Cardiac ventricle fibroblast (primary cell): ENCODE results near the gene IVD. TPM values are rescaled to one million over a fixed set of nuclear protein-coding genes. Genes with fewer than 3 reads are reported as not detected.

Experiments
- total RNA-seq: library from RNA; depleted of rRNA; stranded (reverse); fragments of >200 nt; gene quantifications from 2 replicates; pipeline ENCODE4 v1.2.3, GENCODE V29; 2015

The IVD gene
- 39.0 and 41.2 TPM in 2 replicates for total RNA-seq

DNA sequence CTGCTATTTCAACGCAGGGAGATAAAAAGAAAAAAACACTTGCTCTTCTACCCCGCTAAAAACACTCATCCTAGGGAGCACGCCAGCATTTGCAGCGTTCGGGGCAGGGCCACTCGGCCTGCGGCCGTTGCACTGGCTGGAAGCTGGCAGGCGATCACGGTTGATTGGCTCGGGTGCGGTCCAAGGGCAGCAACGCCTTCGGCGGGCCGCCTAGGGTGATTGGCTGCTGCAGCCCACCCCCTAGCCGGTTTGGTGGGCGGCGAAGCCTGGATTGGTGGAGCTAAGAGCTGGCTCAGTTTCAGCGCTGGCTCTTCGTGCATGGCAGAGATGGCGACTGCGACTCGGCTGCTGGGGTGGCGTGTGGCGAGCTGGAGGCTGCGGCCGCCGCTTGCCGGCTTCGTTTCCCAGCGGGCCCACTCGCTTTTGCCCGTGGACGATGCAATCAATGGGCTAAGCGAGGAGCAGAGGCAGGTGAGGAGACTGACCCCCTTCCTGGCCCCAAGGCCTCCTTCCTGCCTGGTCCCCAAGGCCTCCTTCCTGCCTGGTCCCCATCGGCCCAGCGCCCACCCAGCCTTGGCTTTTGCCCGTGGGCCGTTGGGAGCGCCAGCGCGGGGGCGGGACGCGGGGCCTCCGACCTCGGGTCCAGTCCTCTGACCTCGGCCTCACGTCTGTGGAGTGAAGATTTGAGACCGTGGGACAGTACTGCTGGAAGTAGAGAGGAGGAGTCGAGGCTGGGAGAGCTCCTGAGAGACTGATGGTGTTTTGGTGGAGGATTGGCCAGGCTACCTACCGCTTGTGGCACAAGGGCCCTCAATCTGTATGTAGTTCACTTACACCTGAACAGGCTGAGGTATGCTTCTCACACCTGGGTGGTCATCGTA, at the start of gene IVD:
TSS of gene IVD (plus strand) at position 295 of the 881 bp plus-strand sequence. CDS start at position 328, 33 bp downstream.

DNA sequence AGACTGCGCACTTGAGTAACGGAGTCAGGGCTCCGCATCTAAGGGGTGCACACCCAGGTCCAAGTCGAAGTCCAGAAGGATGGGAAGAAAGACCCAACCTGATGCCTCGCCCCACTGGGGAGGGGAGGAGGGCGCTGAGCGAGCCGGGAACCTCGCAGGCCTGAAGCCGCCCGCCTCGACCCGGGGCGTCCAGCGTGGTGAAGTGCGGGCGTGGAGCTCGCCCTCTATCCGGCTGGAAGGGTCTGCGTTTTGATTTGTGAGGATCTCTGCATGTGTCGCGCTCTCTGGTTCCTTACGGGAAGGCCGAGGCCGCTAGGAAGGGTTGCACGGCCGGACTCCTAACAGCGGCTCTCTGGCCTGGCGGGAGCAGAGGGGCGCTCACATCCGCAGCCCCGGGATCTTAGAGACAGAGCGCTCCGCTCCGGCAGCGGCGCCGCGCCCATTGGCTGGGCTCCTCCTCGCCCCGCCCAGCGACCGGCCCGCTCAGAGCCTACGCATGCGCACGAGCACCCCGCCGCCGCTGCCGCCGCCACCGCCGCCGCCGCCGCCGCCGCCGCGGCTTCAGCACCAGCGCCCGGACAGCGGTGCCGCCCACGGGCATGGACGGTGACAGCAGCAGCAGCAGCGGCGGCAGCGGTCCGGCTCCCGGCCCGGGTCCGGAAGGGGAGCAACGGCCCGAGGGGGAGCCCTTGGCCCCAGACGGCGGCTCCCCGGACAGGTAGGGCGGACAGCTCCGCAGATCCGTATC, 47.7 kb upstream of the IVD start, which contains the start of gene DISP2:
TSS of gene DISP2 (plus strand) at position 497 of the 748 bp plus-strand sequence. CDS start at position 600, 103 bp downstream.

DNA sequence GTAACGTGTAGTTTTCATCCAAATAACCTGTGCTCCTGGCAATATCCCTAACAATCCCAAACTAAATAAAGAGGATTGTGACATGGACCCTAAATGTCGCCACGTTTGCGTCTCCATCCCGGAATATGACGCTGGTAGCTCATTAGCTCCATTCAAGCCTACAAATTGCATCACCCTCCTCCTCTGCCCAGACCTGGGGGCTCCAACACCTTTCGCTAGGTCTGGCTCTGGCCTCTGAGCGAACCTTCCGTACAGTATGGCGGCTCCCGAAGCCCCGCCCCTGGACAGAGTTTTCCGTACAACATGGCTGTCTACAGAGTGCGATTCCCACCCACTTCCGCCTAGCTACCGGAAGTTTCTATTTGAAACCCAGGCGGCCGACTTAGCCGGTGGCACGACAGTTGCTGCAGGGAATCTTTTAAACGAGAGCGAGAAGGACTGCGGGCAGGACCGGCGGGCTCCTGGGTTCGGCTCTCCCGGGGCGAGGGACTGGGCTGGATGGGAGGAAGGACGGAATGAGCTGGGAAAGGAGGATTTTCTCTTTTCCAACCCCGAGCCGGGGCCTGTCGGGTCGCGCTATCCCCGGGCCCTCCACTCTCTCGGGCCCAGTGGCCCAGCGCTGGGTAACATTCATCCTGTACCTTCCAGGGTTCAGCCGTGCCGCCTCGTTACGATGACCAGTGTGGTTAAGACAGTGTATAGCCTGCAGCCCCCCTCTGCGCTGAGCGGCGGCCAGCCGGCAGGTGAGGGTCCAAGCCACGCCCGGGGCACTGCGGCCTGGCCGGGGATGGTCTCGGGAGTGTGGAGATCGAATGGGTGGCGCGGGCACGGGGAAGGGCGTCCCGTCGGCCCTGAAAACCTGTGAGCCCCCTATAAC, 22.8 kb upstream of the IVD start, which contains the start of gene KNSTRN:
TSS of gene KNSTRN (plus strand) at position 142 of the 877 bp plus-strand sequence. CDS start at position 257, 115 bp downstream.

DNA sequence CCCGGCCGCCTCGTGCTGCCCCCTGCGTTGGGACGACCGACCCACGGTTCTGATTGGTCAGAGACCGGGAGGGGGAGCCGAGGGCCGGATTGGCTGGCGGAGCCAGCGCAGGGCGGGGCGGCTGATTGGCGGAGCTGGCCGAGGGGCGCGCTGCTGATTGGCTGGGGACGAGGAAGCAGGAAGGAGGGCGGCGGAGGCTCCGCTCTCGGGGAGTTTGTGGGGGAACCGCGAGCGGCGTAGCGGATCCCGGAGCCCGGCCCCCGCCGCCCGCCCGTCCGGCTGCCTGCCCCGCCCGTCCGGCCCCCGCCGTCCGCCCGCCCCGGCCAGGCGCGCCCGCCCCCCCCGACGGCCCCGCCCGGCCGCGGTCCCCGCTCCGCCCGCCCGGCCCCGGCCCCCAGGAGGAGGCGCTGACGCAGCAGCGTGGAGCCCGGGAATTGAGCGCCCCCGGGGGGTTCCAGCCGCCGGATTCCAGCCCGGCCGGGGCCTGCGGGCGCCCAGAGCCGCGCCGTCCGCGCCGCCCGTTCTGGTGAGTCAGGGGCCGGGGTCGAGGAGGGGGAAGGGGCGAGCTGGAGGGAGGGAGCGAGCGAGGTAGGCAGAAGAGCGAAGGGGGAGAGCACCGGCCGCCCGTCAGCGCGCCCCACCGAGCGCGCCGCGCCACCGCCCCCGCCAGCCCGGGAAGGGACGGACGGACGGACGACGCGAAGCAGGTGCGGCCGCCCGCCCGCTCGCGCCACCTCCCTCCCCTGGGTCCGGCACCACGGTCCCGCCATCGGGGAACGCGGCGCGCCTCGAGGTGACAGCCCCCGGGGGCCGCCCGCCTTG, 35.4 kb downstream of the IVD start, which contains the start of gene BAHD1:
TSS of gene BAHD1 (plus strand) at position 211 of the 822 bp plus-strand sequence. CDS start 17,512 bp downstream, outside the sequence.

DNA sequence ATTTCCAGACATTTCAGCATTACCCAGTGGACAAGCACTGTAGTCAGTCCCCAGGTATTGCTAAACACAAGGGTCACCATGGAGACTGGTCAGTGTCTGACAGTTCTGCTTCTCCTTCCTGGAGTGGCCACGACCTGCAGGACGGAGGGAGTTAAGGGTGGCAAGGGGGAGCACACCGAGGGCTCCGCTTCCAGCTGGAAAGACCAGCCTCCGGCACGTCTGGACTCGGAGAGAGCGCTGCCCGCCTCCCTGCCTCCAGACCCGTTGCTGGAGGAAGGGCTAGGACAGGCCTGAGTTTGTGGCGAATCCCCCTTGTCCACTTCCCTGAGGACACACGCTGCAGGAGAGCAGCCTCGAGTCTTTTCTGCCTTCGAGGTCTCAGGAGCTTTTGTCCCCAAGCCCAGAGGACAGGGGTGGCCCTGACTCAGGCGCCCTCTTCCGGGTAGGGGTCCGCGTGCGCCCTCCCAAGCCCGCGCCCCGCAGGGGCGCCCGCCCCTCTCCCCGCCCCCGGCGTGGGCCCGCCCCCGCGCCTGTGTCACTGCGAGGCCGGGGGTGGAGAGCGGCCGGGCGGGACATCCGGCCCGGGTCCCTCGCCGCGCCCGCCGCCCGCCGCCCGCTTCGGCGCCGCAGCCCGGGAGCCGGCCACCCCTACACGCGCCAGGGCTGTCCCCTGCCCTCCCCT, 65.0 kb downstream of the IVD start, which contains the start of gene CHST14:
TSS of gene CHST14 (plus strand) at position 562 of the 682 bp plus-strand sequence. CDS start 230 bp downstream, outside the sequence.

Other genes starting within 250 kb of the IVD start
- gene BUB1B, start 244.7 kb upstream of the IVD start, total RNA-seq, result 0.81 and 1.6 TPM in 2 replicates
- gene PAK6, start 166.7 kb upstream of the IVD start, total RNA-seq, result not detected in 2 replicates
- gene ANKRD63, start 122.7 kb upstream of the IVD start, total RNA-seq, result not detected in 2 replicates
- 0.10 and 0.25 TPM in 2 replicates for gene PLCB2, start 97.9 kb upstream of the IVD start, total RNA-seq
- gene INAFM2, start 82.1 kb upstream of the IVD start, total RNA-seq, result 11.4 and 12.9 TPM in 2 replicates
- 0.44 and 1.3 TPM in 2 replicates for gene CCDC9B, start 64.9 kb upstream of the IVD start, total RNA-seq
- gene PHGR1, start 54.8 kb upstream of the IVD start, total RNA-seq, result not detected in 2 replicates
- gene DISP2, start 47.6 kb upstream of the IVD start, total RNA-seq, result 0.10 and 0.19 TPM in 2 replicates
- gene KNSTRN, start 23.1 kb upstream of the IVD start, total RNA-seq, result 6.9 and 9.6 TPM in 2 replicates
- gene BAHD1, start 35.2 kb downstream of the IVD start, total RNA-seq, result 10.0 and 11.9 TPM in 2 replicates
- gene CHST14, start 65.2 kb downstream of the IVD start, total RNA-seq, result 23.4 and 23.8 TPM in 2 replicates
- 17.5 and 17.6 TPM in 2 replicates for gene CCDC32, start 159.2 kb downstream of the IVD start, total RNA-seq
- 6.0 and 7.8 TPM in 2 replicates for gene RPUSD2, start 163.5 kb downstream of the IVD start, total RNA-seq
- gene KNL1, start 188.5 kb downstream of the IVD start, total RNA-seq, result 1.1 and 1.2 TPM in 2 replicates